ENCODE results near the gene GPC3. TPM values are rescaled to one million over a fixed set of nuclear protein-coding genes. Genes with fewer than 3 reads are reported as not detected.

GPC3 gene
- total RNA-seq, 2 experiments from 2014 or later = 0.25 to 0.59 TPM

GRCh38 chrX:133849676-133850075 is 135.7 kb downstream of the GPC3 start:
- ChIA-PET CTCF (no interaction called here), POLR2A (no interaction called here)
- no peaks in the 10 kb centered on the region for H3K9me3 Mint-ChIP-seq
- H3K4me1 Mint-ChIP-seq (ENCODE audit: low read depth) = no peaks in the 10 kb centered on the region
- Histone ChIP-seq H3K27ac (ENCODE audit: low read depth in 1 of 2, low read length in 2 of 2) (no peak overlapping the region), H3K36me3 (ENCODE audit: insufficient read depth, low read length) (no peaks in the 10 kb centered on the region), H3K27me3 (ENCODE audit: control insufficient read depth in 1 of 2, insufficient read depth in 2 of 2, low read length in 2 of 2) (no peaks in the 10 kb centered on the region), H3K9me3 (ENCODE audit: control insufficient read depth in 1 of 2, insufficient read depth in 1 of 2, low read length in 2 of 2) (no peaks in the 10 kb centered on the region), H3K4me3 (ENCODE audit: low read length) (no peak overlapping the region), H3K4me1 (ENCODE audit: insufficient read depth, low read length) (no peaks in the 10 kb centered on the region)
- no peak overlapping the region for H3K4me3 Mint-ChIP-seq
- H3K27me3 Mint-ChIP-seq = no peaks in the 10 kb centered on the region
- H3K27ac Mint-ChIP-seq = no peak overlapping the region
- ATAC-seq (ENCODE audit: poor library complexity) (no peak), DNase-seq (no peak)
- no peaks in the 10 kb centered on the region for H3K36me3 Mint-ChIP-seq (ENCODE audit: low read depth)
- intact Hi-C loops (cut with DNase I, micrococcal nuclease) = no loop called here
- TF ChIP-seq, protein P1, sequence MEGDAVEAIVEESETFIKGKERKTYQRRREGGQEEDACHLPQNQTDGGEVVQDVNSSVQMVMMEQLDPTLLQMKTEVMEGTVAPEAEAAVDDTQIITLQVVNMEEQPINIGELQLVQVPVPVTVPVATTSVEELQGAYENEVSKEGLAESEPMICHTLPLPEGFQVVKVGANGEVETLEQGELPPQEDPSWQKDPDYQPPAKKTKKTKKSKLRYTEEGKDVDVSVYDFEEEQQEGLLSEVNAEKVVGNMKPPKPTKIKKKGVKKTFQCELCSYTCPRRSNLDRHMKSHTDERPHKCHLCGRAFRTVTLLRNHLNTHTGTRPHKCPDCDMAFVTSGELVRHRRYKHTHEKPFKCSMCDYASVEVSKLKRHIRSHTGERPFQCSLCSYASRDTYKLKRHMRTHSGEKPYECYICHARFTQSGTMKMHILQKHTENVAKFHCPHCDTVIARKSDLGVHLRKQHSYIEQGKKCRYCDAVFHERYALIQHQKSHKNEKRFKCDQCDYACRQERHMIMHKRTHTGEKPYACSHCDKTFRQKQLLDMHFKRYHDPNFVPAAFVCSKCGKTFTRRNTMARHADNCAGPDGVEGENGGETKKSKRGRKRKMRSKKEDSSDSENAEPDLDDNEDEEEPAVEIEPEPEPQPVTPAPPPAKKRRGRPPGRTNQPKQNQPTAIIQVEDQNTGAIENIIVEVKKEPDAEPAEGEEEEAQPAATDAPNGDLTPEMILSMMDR (IDR thresholded peaks at IDR 0.05) = no peak

GRCh38 chrX:133847340-133847994 is 137.9 kb downstream of the GPC3 start:
- no peaks in the 10 kb centered on the region for H3K27me3 ChIP-seq (ENCODE audit: control insufficient read depth in 1 of 2, insufficient read depth in 2 of 2, low read length in 2 of 2)
- DNase-seq = no peak
- no peak overlapping the region for H3K27ac ChIP-seq (ENCODE audit: low read depth in 1 of 2, low read length in 2 of 2)
- intact Hi-C loops (cut with DNase I, micrococcal nuclease) = no loop called here
- CTCF ChIA-PET = no interaction called here
- Mint-ChIP-seq H3K27me3 (no peaks in the 10 kb centered on the region), H3K4me3 (no peak overlapping the region), H3K36me3 (ENCODE audit: low read depth) (no peaks in the 10 kb centered on the region), H3K9me3 (no peaks in the 10 kb centered on the region), H3K4me1 (ENCODE audit: low read depth) (no peaks in the 10 kb centered on the region), H3K27ac (no peak overlapping the region)
- TF ChIP-seq, protein P1 (IDR thresholded peaks at IDR 0.05) = no peak
- POLR2A ChIA-PET = no interaction called here
- no peak overlapping the region for H3K4me3 ChIP-seq (ENCODE audit: low read length)
- no peaks in the 10 kb centered on the region for H3K9me3 ChIP-seq (ENCODE audit: control insufficient read depth in 1 of 2, insufficient read depth in 1 of 2, low read length in 2 of 2)
- no peaks in the 10 kb centered on the region for H3K4me1 ChIP-seq (ENCODE audit: insufficient read depth, low read length)
- ATAC-seq (ENCODE audit: poor library complexity) = no peak
- no peaks in the 10 kb centered on the region for H3K36me3 ChIP-seq (ENCODE audit: insufficient read depth, low read length)

- TF ChIP-seq, protein P1 (IDR thresholded peaks at IDR 0.05) = no peak
- CTCF ChIA-PET = no interaction called here
- H3K4me3 ChIP-seq (ENCODE audit: low read length) = no peak overlapping the region
- H3K36me3 Mint-ChIP-seq (ENCODE audit: low read depth) = no peaks in the 10 kb centered on the region
- no peaks in the 10 kb centered on the region for H3K9me3 Mint-ChIP-seq
- no peaks in the 10 kb centered on the region for H3K4me1 Mint-ChIP-seq (ENCODE audit: low read depth)
- H3K4me3 Mint-ChIP-seq = no peak overlapping the region
- no peaks in the 10 kb centered on the region for H3K27me3 ChIP-seq (ENCODE audit: control insufficient read depth in 1 of 2, insufficient read depth in 2 of 2, low read length in 2 of 2)
- H3K27ac ChIP-seq (ENCODE audit: low read depth in 1 of 2, low read length in 2 of 2) = no peak overlapping the region
- no peaks in the 10 kb centered on the region for H3K9me3 ChIP-seq (ENCODE audit: control insufficient read depth in 1 of 2, insufficient read depth in 1 of 2, low read length in 2 of 2)
- H3K27me3 Mint-ChIP-seq = no peaks in the 10 kb centered on the region
- no peak for DNase-seq
- no peaks in the 10 kb centered on the region for H3K4me1 ChIP-seq (ENCODE audit: insufficient read depth, low read length)
- POLR2A ChIA-PET = no interaction called here
- H3K36me3 ChIP-seq (ENCODE audit: insufficient read depth, low read length) = no peaks in the 10 kb centered on the region
- H3K27ac Mint-ChIP-seq = no peak overlapping the region
- no peak for ATAC-seq (ENCODE audit: poor library complexity)
- intact Hi-C loops (cut with DNase I, micrococcal nuclease) = no loop called here
These were observed 139.1 kb downstream of the GPC3 start for GRCh38 chrX:133846311-133846710.

Measured in CD4-positive, alpha-beta T cell (primary cell).